ENCODE results near the gene FHIT. TPM values are rescaled to one million over a fixed set of nuclear protein-coding genes. Genes with fewer than 3 reads are reported as not detected.

The FHIT gene
- total and polyA plus RNA-seq, 4 donors = 6.9 to 16.5 (median 9.9) TPM

DNA sequence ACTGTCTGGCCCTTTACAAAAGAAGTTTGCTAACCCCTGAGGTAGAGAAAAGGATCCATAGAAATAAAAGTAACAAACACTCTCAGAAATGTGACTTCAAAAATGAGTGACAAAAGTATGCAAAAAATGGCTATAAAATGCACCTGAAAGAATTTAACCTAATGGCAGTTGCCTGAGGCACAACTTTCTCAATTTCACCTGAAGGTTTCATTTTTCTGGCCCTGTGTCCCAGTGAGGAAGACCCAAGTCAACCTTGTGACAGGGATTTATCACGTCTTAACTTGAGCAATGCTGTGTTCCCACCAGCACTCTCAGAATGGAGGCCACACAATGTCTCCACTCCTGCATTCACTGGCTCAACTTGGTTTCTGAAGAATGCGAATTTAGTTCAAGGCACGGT lies 83.0 kb downstream of the FHIT start:
- peaks cover 2% of the 10 kb centered on the region for H3K9me3 ChIP-seq (ENCODE audit: control insufficient read depth, insufficient read depth, low read length)
- no peaks in the 10 kb centered on the region for H3K27me3 ChIP-seq (ENCODE audit: control insufficient read depth, insufficient read depth, low read length)
- no peaks in the 10 kb centered on the region for H3K36me3 ChIP-seq (ENCODE audit: control insufficient read depth, insufficient read depth, low read length)
- 93% methylated on average over 1 of the region's 3 CpGs for WGBS (ENCODE audit: insufficient coverage)
- no peak overlapping the region for H3K4me3 ChIP-seq (ENCODE audit: low read depth, low read length)
- no peak for DNase-seq (ENCODE audit: low read depth in 4 of 6, low spot score in 6 of 6)
- H3K4me1 ChIP-seq (ENCODE audit: control insufficient read depth, insufficient read depth, low read length) = no peaks in the 10 kb centered on the region
- no peak overlapping the region for H3K27ac ChIP-seq (ENCODE audit: low read depth, low read length)

DNA sequence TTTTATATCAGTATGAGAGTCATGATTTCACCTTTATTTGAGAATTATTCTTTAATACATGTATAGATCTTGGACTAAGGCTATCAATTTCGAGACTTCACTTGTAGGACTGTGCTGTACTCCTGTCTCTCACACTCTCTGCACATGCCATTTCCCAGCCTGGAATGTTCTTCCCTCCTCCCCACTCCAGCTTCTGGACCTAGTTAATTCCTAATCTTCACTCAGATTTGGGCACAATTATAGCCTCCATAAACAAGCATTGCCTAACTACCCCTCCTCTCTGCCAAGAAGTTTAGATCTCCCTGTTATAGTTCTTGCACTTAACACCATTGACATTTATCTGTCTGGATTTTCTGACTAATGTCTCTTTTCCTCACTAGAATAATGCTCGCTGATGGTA lies 88.3 kb downstream of the FHIT start:
- H3K4me3 ChIP-seq (ENCODE audit: low read depth, low read length) = no peak overlapping the region
- WGBS (ENCODE audit: insufficient coverage) = 78% methylated on average over 1 of the region's 2 CpGs
- no peaks in the 10 kb centered on the region for H3K27me3 ChIP-seq (ENCODE audit: control insufficient read depth, insufficient read depth, low read length)
- DNase-seq (ENCODE audit: low read depth in 4 of 6, low spot score in 6 of 6) = no peak
- H3K9me3 ChIP-seq (ENCODE audit: control insufficient read depth, insufficient read depth, low read length) = peaks cover 2% of the 10 kb centered on the region
- H3K4me1 ChIP-seq (ENCODE audit: control insufficient read depth, insufficient read depth, low read length) = no peaks in the 10 kb centered on the region
- H3K27ac ChIP-seq (ENCODE audit: low read depth, low read length) = no peak overlapping the region
- no peaks in the 10 kb centered on the region for H3K36me3 ChIP-seq (ENCODE audit: control insufficient read depth, insufficient read depth, low read length)

DNA sequence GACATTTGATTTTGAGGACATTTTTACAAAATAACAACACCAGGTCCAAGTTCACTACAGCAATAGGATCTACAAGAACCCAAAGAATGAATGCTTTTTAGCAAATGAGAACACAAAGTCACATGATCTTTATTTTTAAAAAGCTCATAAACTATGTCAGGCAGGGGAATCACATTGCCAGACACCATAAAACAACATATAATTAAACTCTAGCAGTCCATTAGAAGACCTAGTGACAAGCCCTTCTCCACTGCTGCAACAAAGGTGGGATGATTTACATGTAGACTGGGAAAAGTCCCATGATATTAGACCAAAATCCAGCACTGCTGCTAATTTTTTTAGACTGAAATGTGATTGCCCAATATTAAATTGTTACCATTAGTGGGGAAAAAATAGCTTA lies 92.6 kb downstream of the FHIT start:
- Histone ChIP-seq H3K4me3 (ENCODE audit: low read depth, low read length) (no peak overlapping the region), H3K27me3 (ENCODE audit: control insufficient read depth, insufficient read depth, low read length) (no peaks in the 10 kb centered on the region), H3K36me3 (ENCODE audit: control insufficient read depth, insufficient read depth, low read length) (no peaks in the 10 kb centered on the region), H3K9me3 (ENCODE audit: control insufficient read depth, insufficient read depth, low read length) (no peaks in the 10 kb centered on the region), H3K4me1 (ENCODE audit: control insufficient read depth, insufficient read depth, low read length) (peaks cover 3% of the 10 kb centered on the region), H3K27ac (ENCODE audit: low read depth, low read length) (no peak overlapping the region)
- no peak for DNase-seq (ENCODE audit: low read depth in 4 of 6, low spot score in 6 of 6)

DNA sequence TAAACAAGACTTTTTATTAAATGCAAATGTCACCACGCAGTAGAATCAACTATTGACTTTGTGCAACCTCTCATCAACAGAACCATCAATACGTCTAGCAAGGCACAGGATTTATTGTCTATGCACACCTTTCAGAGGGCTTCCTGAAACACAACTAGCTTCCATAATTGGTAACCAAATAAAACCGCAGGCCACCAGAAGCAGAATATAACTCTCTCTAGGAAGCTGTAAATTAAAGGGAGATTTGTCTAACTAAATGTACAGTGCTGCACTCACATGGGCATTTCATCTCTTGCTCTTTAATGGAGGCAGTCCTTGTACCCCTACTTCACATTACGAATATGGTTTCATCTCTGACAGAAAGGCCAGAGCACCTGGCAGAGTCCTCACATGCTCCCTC lies 93.0 kb downstream of the FHIT start:
- no peak overlapping the region for H3K27ac ChIP-seq (ENCODE audit: low read depth, low read length)
- H3K4me1 ChIP-seq (ENCODE audit: control insufficient read depth, insufficient read depth, low read length) = peaks cover 3% of the 10 kb centered on the region
- H3K9me3 ChIP-seq (ENCODE audit: control insufficient read depth, insufficient read depth, low read length) = no peaks in the 10 kb centered on the region
- no peak overlapping the region for H3K4me3 ChIP-seq (ENCODE audit: low read depth, low read length)
- WGBS (ENCODE audit: insufficient coverage) = 50% methylated on average over 1 of the region's 4 CpGs
- DNase-seq (ENCODE audit: low read depth in 4 of 6, low spot score in 6 of 6) = peak in 1 of 6 donors; percentile 9
- no peaks in the 10 kb centered on the region for H3K36me3 ChIP-seq (ENCODE audit: control insufficient read depth, insufficient read depth, low read length)
- no peaks in the 10 kb centered on the region for H3K27me3 ChIP-seq (ENCODE audit: control insufficient read depth, insufficient read depth, low read length)

DNA sequence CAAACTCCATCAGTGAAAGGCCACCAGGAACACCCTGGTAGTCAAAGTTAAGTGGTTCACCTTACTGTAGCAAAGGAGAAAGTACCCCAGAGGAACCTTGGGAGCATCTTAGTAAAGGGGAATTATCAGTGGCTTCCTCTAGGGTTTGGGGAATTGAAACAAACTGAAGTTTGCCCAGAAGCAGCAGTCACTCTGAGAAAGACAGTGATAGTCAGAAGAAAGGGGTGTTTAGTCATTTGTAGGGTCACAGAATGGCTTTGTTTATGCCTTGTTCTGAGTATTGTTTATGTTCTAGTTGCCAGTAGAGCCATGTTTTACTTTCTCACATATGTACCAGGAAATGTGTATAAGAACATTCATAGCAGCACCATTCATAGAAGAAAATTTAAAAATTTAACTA lies 93.8 kb downstream of the FHIT start:
- H3K9me3 ChIP-seq (ENCODE audit: control insufficient read depth, insufficient read depth, low read length) = no peaks in the 10 kb centered on the region
- no peak for DNase-seq (ENCODE audit: low read depth in 4 of 6, low spot score in 6 of 6)
- no peak overlapping the region for H3K27ac ChIP-seq (ENCODE audit: low read depth, low read length)
- H3K36me3 ChIP-seq (ENCODE audit: control insufficient read depth, insufficient read depth, low read length) = no peaks in the 10 kb centered on the region
- peaks cover 3% of the 10 kb centered on the region for H3K4me1 ChIP-seq (ENCODE audit: control insufficient read depth, insufficient read depth, low read length)
- no peak overlapping the region for H3K4me3 ChIP-seq (ENCODE audit: low read depth, low read length)
- no peaks in the 10 kb centered on the region for H3K27me3 ChIP-seq (ENCODE audit: control insufficient read depth, insufficient read depth, low read length)

DNA sequence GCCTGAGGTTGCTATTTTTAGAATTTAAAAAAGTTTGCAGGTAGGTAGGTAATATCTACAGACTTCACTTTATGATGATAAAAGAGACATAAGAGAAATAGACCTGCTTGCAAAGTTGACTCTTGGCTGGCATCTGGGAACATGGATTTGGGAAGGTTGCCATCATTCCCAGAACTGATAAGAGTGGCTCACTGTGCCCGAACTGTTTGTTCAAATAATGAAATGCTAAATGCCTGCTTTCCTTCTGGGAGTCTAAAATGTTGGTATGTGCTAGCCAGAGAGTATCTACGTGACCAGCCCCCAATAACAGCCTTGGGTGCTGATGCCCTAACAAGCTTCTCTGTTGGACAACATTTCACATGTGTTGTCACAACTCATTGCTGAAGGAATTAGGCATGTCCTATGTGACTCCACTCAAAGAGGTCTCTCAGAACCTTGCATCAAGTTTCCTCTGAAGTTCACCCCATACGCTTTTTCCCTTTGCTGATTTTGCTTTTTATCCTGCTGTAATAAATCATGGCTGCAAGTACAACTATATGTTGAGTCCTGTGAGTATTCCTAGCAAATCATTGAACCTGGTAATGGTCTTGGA lies 95.5 kb downstream of the FHIT start:
- Histone ChIP-seq H3K36me3 (ENCODE audit: control insufficient read depth, insufficient read depth, low read length) (no peaks in the 10 kb centered on the region), H3K4me3 (ENCODE audit: low read depth, low read length) (no peak overlapping the region), H3K27me3 (ENCODE audit: control insufficient read depth, insufficient read depth, low read length) (no peaks in the 10 kb centered on the region), H3K27ac (ENCODE audit: low read depth, low read length) (no peak overlapping the region), H3K9me3 (ENCODE audit: control insufficient read depth, insufficient read depth, low read length) (no peaks in the 10 kb centered on the region), H3K4me1 (ENCODE audit: control insufficient read depth, insufficient read depth, low read length) (peaks cover 3% of the 10 kb centered on the region)
- DNase-seq (ENCODE audit: low read depth in 4 of 6, low spot score in 6 of 6) = no peak
- WGBS (ENCODE audit: insufficient coverage) = 58% methylated on average over 2 of the region's 3 CpGs

DNA sequence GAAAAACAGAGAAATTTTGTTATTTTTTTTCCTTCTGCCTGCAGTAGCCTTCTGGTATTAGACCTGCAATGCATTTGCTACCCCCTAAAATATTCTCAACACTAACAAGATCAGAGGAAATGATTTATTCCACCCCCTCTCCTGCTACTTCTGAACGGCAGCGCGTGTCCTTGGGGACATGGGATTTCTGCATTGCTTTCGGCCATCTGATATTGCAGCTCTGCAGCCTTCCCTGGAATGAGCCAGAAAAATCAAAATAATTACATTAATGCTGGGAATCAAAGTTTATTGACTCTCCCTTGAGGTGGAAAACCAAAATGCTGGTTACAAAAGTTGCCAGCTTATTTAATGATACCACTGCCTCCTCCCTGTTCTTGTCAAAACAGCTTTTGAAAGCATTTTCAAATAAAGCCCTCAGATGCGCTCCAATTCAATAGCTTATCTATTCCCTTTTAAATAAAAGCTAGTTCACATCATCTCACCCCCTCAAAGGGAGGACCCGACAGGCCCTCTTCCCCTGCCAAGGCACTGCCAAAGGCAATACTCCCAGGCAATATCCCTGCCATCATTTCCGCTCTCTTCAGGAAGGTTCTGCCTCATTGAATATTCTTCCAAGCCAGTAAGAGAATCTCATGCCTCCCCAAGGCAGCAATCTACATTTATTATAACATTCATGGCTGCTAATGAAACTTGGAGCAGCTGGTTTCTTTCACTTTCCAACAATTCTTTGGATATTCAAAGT lies 96.6 kb downstream of the FHIT start:
- Histone ChIP-seq H3K36me3 (ENCODE audit: control insufficient read depth, insufficient read depth, low read length) (no peaks in the 10 kb centered on the region), H3K27ac (ENCODE audit: low read depth, low read length) (no peak overlapping the region), H3K27me3 (ENCODE audit: control insufficient read depth, insufficient read depth, low read length) (no peaks in the 10 kb centered on the region), H3K9me3 (ENCODE audit: control insufficient read depth, insufficient read depth, low read length) (no peaks in the 10 kb centered on the region), H3K4me3 (ENCODE audit: low read depth, low read length) (no peak overlapping the region), H3K4me1 (ENCODE audit: control insufficient read depth, insufficient read depth, low read length) (peaks cover 3% of the 10 kb centered on the region)
- WGBS (ENCODE audit: insufficient coverage) = 41% methylated on average over 6 of the region's 7 CpGs
- DNase-seq (ENCODE audit: low read depth in 4 of 6, low spot score in 6 of 6) = peak in 2 of 6 donors; percentile 17 to 89

DNA sequence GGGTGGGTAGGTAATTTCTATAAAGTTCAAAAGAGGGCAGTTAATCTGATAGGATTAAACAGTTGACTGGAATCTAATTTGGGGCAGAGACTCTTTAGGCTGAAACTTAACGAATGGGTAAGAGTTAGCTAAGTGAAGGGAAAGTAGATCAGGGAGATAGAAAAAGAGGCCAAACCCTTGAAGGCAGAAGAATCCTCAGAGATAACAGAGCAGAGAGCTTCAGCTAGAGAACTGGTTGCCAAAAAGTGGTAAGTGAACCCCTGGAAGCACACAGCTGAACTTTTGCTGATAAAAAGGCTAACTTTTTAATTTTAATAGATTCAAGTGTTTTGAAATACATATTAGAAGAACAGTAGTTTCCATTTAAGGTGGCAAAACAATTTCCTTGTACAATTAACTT lies 99.2 kb downstream of the FHIT start:
- H3K4me1 ChIP-seq (ENCODE audit: control insufficient read depth, insufficient read depth, low read length) = peaks cover 3% of the 10 kb centered on the region
- no peaks in the 10 kb centered on the region for H3K9me3 ChIP-seq (ENCODE audit: control insufficient read depth, insufficient read depth, low read length)
- no peak overlapping the region for H3K27ac ChIP-seq (ENCODE audit: low read depth, low read length)
- WGBS (ENCODE audit: insufficient coverage) = 100% methylated on average over 1 of the region's 1 CpG
- no peak for DNase-seq (ENCODE audit: low read depth in 4 of 6, low spot score in 6 of 6)
- no peaks in the 10 kb centered on the region for H3K36me3 ChIP-seq (ENCODE audit: control insufficient read depth, insufficient read depth, low read length)
- H3K27me3 ChIP-seq (ENCODE audit: control insufficient read depth, insufficient read depth, low read length) = no peaks in the 10 kb centered on the region
- H3K4me3 ChIP-seq (ENCODE audit: low read depth, low read length) = no peak overlapping the region

DNA sequence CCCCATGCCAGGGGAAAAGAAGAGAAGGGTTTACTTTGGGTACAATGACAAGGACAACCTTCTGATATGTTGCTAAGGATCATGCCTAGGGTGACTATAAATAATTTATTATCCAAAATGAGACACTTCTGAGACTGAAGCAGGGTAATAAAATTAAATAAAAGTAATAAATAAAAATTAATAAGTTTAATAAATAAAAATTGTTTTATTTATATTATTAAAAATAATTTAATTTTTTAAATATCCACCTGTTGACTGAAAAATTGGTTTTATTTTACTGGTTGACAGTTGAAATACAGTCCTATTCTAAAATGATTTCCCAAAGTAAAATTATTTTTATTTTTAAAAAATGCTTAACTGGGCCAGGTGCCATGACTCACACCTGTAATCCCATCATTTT lies 102.0 kb downstream of the FHIT start:
- DNase-seq (ENCODE audit: low read depth in 4 of 6, low spot score in 6 of 6) = no peak
- H3K36me3 ChIP-seq (ENCODE audit: control insufficient read depth, insufficient read depth, low read length) = no peaks in the 10 kb centered on the region
- H3K4me3 ChIP-seq (ENCODE audit: low read depth, low read length) = no peak overlapping the region
- no peaks in the 10 kb centered on the region for H3K4me1 ChIP-seq (ENCODE audit: control insufficient read depth, insufficient read depth, low read length)
- no peaks in the 10 kb centered on the region for H3K9me3 ChIP-seq (ENCODE audit: control insufficient read depth, insufficient read depth, low read length)
- H3K27me3 ChIP-seq (ENCODE audit: control insufficient read depth, insufficient read depth, low read length) = no peaks in the 10 kb centered on the region
- H3K27ac ChIP-seq (ENCODE audit: low read depth, low read length) = no peak overlapping the region

Measured in spinal cord (tissue), 10 donors.